Pancreas (tissue), 10 donors: ENCODE measurements around the gene AMZ1. TPM values are rescaled to one million over a fixed set of nuclear protein-coding genes. Genes with fewer than 3 reads are reported as not detected.
A peak's percentile ranks its signal among the peaks of the same experiment; 100 is the strongest.

Source experiments
- ATAC-seq, 4 donors: fragments of 200-7000 bp; cut with Tn5 transposase; one replicate each; pipeline versions ENCODE4 v1.8.0 to v1.9.1; 2020; ENCODE audit warnings: mild to moderate bottlenecking in 4 of 4, moderate library complexity in 4 of 4
- DNase-seq, 6 donors: peaks; one replicate each; pipeline ENCODE4 v3.0.0-alpha.2; 2020
- FAIRE-seq: peaks from 2 replicates; lab custom pipeline; 2012; peaks lifted over from hg19 to GRCh38; lab: Jason Lieb, UNC
- H3K27ac ChIP-seq, 4 donors: fragments of 200-600 bp; sonication (generic); 1 replicate in 3 of 4; 2 replicates in 1 of 4; pipeline versions ENCODE4 v1.5.0 to v1.8.0; 2020
- H3K27me3 ChIP-seq, 4 donors: fragments of 200-600 bp; one replicate each; pipeline ENCODE4 v1.8.0; 2021
- H3K36me3 ChIP-seq, 3 donors: fragments of 200-600 bp; sonication (generic) in 1 of 3; one replicate each; pipeline versions ENCODE4 v1.5.0 to v1.8.0; 2020 to 2021
- H3K4me1 ChIP-seq, 3 donors: fragments of 200-600 bp; one replicate each; pipeline ENCODE4 v1.8.0; 2021
- H3K4me3 ChIP-seq, 4 donors: fragments of 200-600 bp; sonication (generic) in 2 of 4; one replicate each; pipeline versions ENCODE4 v1.5.0 to v1.8.0; 2020 to 2021
- H3K9me3 ChIP-seq, 4 donors: fragments of 200-600 bp; one replicate each; pipeline ENCODE4 v1.8.0; 2021
- CTCF ChIP-seq, 4 donors: fragments of 200-600 bp; sonication (generic) in 3 of 4; IDR thresholded peaks; one replicate each; pipeline versions ENCODE4 v1.5.0 to v1.8.0; 2021; ENCODE audit warnings: antibody characterized with exemption in 4 of 4
- WGBS, 2 donors: extraction: QIAGEN DNeasy Blood & Tissue Kit; methylation state at CpG; one replicate each; pipeline ENCODE4 v1.1.7; 2013; 5-methylcytosine and 5-hydroxymethylcytosine counted together
- intact Hi-C, 3 donors: fragments of 100-400 bp; cut with DNase I; formaldehyde crosslinking; loops; one replicate each; pipeline versions ENCODE4 v1.11.1 to v1.14.2; 2022
- polyA plus RNA-seq, 2 donors: library from polyadenylated mRNA; stranded (reverse); fragments of 200-250 nt; gene quantifications; one replicate each; pipeline ENCODE4 v1.2.3, GENCODE V29; 2013
- total RNA-seq, 6 donors: library from RNA; stranded (reverse); fragmentation: NEBNext Ultra II Directional in 4 of 6; extraction: Animal tissue kit (Norgen Biotek cat#: 25700) in 4 of 6; gene quantifications; one replicate each; pipeline versions ENCODE4 v1.2.1 to v1.2.4, GENCODE V29; 2021 to 2023
- donor health status: healthy with polysubstance abuse.
- donor health status: DM: no; HTN: no; CAD: no; lungs with moderate emphysema.
- donor health status: DM: no; HTN: no; CAD: no.
- donor health status: control.
- donor health status: control.
- donor health status: Bipolar disorder and iron deficiency.
- donor health status: DM: yes; HTN: yes; CAD: no.
- donor health status: DM: no; HTN: no; CAD: no.
- donor health status: DM: no; HTN: no; CAD: no.
- donor health status: DM: yes; HTN: yes; CAD: no.

AMZ1 gene
- total and polyA plus RNA-seq, 8 donors, result 0.04 to 0.19 (median 0.05) TPM; not detected in 5

GRCh38 chr7:2644220-2644561 lies 43.8 kb upstream of the AMZ1 start:
- Histone ChIP-seq H3K4me3 (no peak overlapping the region), H3K27me3 (no peaks in the 10 kb centered on the region), H3K9me3 (no peaks in the 10 kb centered on the region), H3K27ac (no peak overlapping the region), H3K36me3 (no peaks in the 10 kb centered on the region), H3K4me1 (peaks cover 0 to 8% (median 0%) of the 10 kb centered on the region in 3 donors)
- ATAC-seq (no peak), FAIRE-seq (no peak), DNase-seq (no peak)
- intact Hi-C loops, result no loop called here
- TF ChIP-seq CTCF (IDR thresholded peaks at IDR 0.05), result no peak
- WGBS, 2 donors, result 79 to 84% methylated on average over 6 of the region's 6 CpGs

- peaks cover 0 to 8% (median 0%) of the 10 kb centered on the region in 3 donors for H3K4me1 ChIP-seq
- WGBS, 2 donors, result 87 to 88% methylated on average over 17 to 18 of the region's 18 CpGs
- FAIRE-seq, result no peak
- intact Hi-C loops, result no loop called here
- H3K9me3 ChIP-seq, result no peaks in the 10 kb centered on the region
- H3K4me3 ChIP-seq, result no peak overlapping the region
- H3K27me3 ChIP-seq, result no peaks in the 10 kb centered on the region
- H3K27ac ChIP-seq, result no peak overlapping the region
- TF ChIP-seq CTCF (IDR thresholded peaks at IDR 0.05), result no peak
- no peak for ATAC-seq
- DNase-seq, result peak in 2 of 6 donors; percentile 23 to 72
- no peaks in the 10 kb centered on the region for H3K36me3 ChIP-seq
Observed at GRCh38 chr7:2644562-2645273, 43.3 kb upstream of the AMZ1 start.

- DNase-seq (no peak), ATAC-seq (no peak), FAIRE-seq (no peak)
- 78 to 83% methylated on average over 14 of the region's 14 CpGs for WGBS, 2 donors
- Histone ChIP-seq H3K27ac (no peak overlapping the region), H3K36me3 (no peaks in the 10 kb centered on the region), H3K4me3 (no peak overlapping the region), H3K27me3 (no peaks in the 10 kb centered on the region), H3K4me1 (peaks cover 0 to 8% (median 0%) of the 10 kb centered on the region in 3 donors), H3K9me3 (no peaks in the 10 kb centered on the region)
- no peak for TF ChIP-seq CTCF (IDR thresholded peaks at IDR 0.05)
- intact Hi-C loops, result no loop called here
Observed at GRCh38 chr7:2645274-2645868, 42.6 kb upstream of the AMZ1 start.

DNA sequence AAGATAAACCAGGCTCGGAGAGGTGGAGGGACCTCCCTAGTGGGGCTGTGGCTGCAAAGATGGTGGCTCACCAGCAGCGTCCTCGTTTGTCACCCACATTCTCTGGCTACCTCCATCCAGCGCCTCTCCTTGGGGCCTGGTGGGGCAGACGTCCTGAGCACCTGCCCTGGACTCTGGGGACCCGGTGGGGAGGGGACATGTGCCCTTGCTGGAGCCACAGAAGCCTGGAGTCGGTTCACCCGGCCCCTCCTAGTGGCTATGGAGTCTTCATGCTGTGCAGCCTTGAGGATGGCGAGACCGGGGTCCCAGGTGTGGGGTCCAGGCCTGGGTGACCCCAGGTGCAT lies 41.7 kb upstream of the AMZ1 start:
- 82 to 86% methylated on average over 10 of the region's 10 CpGs for WGBS, 2 donors
- no peak for FAIRE-seq
- DNase-seq, result peak in 1 of 6 donors; percentile 58
- no peak overlapping the region for H3K4me3 ChIP-seq
- TF ChIP-seq CTCF (IDR thresholded peaks at IDR 0.05), result no peak
- H3K36me3 ChIP-seq, result no peaks in the 10 kb centered on the region
- no peaks in the 10 kb centered on the region for H3K9me3 ChIP-seq
- intact Hi-C loops, result no loop called here
- peaks cover 0 to 4% (median 0%) of the 10 kb centered on the region in 3 donors for H3K4me1 ChIP-seq
- no peak for ATAC-seq
- no peaks in the 10 kb centered on the region for H3K27me3 ChIP-seq
- no peak overlapping the region for H3K27ac ChIP-seq
